BJ (cell line): Measurements from ENCODE around the gene HCN4. TPM values are rescaled to one million over a fixed set of nuclear protein-coding genes. Genes with fewer than 3 reads are reported as not detected.

Experiments used
- CTCF ChIA-PET: fragments of 350-600 bp; formaldehyde crosslinking; extraction: SDS; loops from one replicate; lab custom pipeline; 2021; ENCODE audit warnings: antibody characterized with exemption, inconsistent platforms; lab: Yijun Ruan, JAX
- POLR2A ChIA-PET: fragments of 300-600 bp; sonication (Branson Sonifier 250); formaldehyde crosslinking; extraction: SDS; loops from one replicate; lab custom pipeline; 2021; ENCODE audit warnings: antibody characterized with exemption; lab: Charles Lee
- DNase-seq: peaks from one replicate; pipeline ENCODE4 v3.0.0-alpha.2; 2011; ENCODE audit warnings: low read depth
- H3K27me3 ChIP-seq: 2 replicates; pipeline ENCODE4 v1.6.0; 2011; ENCODE audit warnings: low read length; ENCODE audit not compliant: control insufficient read depth, insufficient read depth
- H3K36me3 ChIP-seq: 2 replicates; pipeline ENCODE4 v1.5.1; 2011; ENCODE audit warnings: low read length; ENCODE audit not compliant: control insufficient read depth, insufficient read depth
- H3K4me3 ChIP-seq: 2 replicates; pipeline ENCODE4 v1.5.1; 2011; ENCODE audit warnings: low read depth, mild to moderate bottlenecking, control low read depth, low read length
- polyA plus RNA-seq: library from polyadenylated mRNA; depleted of rRNA; stranded (reverse); fragments of >200 nt; gene quantifications from 2 replicates; pipeline ENCODE4 v1.2.3, GENCODE V29; 2011
- TF ChIP-seq, protein P1 (sequence below): IDR thresholded peaks from 2 replicates; pipeline ENCODE4 v1.5.1; 2011; ENCODE audit warnings: low read depth, mild to moderate bottlenecking, control low read depth, inconsistent platforms, low read length, moderate library complexity; ENCODE audit not compliant: insufficient read depth

HCN4 gene
- polyA plus RNA-seq, 1 experiment: not detected

DNA sequence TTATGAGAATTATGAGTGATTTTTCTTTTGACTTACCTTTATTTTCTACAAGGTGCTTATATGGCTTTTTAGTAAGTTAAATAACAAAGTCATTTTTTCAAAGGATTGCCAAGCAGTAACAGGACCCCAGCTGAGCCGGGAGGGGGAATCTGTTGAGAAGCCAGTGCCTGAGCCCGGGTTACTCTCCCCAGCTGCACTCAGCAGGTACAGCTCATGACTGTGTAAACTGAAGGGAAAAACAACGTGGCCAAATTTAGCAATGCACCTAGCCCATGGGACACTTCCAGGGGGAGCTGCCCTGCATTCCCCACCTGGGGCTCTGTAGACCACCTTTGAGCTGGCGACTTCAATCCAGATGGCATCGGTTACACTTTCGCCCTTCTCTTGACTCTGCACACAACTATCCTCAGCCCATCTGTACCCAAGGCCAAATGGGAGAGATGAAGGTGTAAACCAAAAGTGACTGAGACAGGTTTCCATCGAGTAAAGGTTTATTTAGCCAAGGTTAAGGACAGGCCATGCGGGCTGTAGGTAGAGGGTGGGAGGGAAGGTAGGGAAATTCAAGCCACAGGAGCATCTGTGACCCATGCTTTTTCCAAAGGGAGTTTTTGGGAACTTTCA, 18.2 kb upstream of the HCN4 start:
- ChIA-PET POLR2A (no interaction called here), CTCF (no interaction called here)
- no peak for DNase-seq
- Histone ChIP-seq H3K4me3 (no peak overlapping the region), H3K36me3 (no peaks in the 10 kb centered on the region), H3K27me3 (no peaks in the 10 kb centered on the region)
- TF ChIP-seq, protein P1, sequence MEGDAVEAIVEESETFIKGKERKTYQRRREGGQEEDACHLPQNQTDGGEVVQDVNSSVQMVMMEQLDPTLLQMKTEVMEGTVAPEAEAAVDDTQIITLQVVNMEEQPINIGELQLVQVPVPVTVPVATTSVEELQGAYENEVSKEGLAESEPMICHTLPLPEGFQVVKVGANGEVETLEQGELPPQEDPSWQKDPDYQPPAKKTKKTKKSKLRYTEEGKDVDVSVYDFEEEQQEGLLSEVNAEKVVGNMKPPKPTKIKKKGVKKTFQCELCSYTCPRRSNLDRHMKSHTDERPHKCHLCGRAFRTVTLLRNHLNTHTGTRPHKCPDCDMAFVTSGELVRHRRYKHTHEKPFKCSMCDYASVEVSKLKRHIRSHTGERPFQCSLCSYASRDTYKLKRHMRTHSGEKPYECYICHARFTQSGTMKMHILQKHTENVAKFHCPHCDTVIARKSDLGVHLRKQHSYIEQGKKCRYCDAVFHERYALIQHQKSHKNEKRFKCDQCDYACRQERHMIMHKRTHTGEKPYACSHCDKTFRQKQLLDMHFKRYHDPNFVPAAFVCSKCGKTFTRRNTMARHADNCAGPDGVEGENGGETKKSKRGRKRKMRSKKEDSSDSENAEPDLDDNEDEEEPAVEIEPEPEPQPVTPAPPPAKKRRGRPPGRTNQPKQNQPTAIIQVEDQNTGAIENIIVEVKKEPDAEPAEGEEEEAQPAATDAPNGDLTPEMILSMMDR: no peak

DNA sequence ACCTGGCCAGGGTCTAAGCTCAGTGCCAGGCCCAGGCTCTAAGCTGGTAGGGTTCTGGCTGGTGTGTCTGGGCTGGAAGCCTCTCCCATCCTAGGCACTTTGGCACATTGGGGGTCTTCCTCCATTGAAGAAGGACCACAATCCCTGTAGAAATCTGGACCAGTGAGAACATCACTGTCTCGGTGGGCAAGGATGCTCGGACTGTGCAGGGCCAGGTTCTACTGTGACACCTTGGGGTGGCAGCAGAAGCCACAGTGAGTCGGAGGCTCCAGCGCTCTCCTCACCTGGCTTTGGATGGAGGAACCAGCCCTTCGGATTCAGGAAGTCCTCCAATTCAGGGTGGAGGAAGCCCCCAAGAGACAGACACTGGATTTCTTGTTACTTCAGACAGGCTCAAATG, 17.5 kb upstream of the HCN4 start:
- Histone ChIP-seq H3K36me3 (no peaks in the 10 kb centered on the region), H3K4me3 (no peak overlapping the region), H3K27me3 (no peaks in the 10 kb centered on the region)
- ChIA-PET POLR2A (no interaction called here), CTCF (no interaction called here)
- TF ChIP-seq, protein P1: no peak
- no peak for DNase-seq

DNA sequence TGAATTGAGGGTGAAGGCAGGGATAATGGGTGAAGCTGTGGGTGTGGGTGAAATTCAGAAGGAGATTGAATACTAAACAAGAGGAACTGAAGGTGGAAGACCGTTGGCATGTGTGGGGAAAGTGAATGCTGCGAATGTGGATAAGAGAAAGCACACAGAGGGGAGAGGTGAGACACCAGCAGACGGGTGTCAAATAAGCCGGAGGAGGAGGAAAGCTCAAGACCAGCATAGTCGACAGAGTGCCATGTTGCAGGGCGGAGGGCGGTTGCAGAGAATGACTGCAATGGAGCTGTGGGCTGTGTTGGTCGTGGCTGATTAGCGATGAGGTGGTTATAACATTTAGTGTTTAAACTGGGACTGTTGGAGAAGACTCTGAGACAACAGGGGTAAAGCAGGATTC, 16.4 kb upstream of the HCN4 start:
- H3K36me3 ChIP-seq: no peaks in the 10 kb centered on the region
- DNase-seq: no peak
- POLR2A ChIA-PET: no interaction called here

DNA sequence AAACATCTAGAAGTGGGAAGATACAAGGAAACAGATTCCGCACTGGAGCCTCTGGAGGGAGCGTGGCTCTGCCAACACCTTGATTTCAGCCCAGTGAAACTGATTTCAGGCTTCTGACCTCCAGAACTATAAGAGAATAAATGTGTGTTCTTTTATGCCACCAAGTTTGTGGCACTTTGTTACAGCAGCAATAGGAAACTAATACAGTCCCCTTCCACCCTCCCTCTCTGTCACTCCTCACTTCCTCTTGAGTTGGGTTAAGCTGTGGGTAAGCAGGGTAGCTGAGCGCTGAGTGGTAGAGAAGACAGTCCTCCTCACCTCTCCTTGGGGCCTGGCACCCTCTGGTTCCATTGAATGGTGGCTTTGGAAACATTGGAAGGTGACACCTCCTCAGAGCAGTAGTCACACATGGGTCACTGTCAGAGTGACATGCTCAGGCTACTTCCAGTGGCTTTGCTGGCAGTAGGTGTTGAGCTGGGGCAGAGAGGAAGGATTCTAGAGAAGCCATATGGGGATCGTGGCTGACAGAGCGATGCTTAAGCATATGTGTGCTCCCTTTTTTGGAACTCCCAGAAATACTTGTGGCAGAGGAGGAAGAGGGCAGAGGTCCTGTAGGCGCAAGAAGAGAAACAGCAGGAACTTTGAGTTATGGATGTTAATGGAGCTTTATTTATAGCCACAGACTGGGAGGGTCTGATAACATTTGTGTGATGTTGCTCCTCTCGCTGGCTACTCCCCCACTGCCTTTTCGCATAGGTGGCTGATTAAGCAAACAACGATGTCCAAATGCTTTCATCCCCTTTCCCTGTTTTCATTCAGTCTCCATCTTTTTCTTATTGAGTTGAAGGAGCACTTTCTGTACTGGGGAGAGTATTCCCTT, 14.8 kb upstream of the HCN4 start:
- ChIA-PET POLR2A (no interaction called here), CTCF (interaction anchor here (1.3 kb wide), 1 partner anchor 14 kb away, joined by 3 read pairs; no protein-coding TSS in a partner anchor)
- TF ChIP-seq, protein P1: no peak
- Histone ChIP-seq H3K27me3 (no peaks in the 10 kb centered on the region), H3K36me3 (no peaks in the 10 kb centered on the region), H3K4me3 (no peak overlapping the region)
- no peak for DNase-seq

More for the DNA sequence above, 16.4 kb upstream of the HCN4 start:
- TF ChIP-seq, protein P1: no peak
- H3K4me3 ChIP-seq: no peak overlapping the region
- H3K27me3 ChIP-seq: no peaks in the 10 kb centered on the region
- CTCF ChIA-PET: no interaction called here

DNA sequence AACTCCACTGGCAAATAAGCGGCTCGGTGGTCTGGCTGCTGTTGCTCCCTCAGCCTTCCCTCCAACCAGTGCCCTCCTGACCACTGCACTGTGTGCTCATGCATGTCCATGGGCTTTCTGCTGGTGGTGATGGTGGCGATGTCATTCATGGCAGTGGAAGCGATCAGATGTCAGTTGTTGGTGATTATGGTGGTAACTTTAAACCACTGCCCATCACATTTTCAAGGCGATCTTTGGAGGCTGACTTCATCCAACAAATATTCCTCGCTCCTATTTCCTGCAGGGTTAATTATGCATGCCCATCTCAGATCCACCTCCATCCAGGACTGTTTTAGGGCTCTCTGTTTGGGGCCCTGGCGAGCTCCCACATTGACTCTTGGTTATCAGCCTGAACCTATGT, 13.4 kb upstream of the HCN4 start:
- Histone ChIP-seq H3K4me3 (no peak overlapping the region), H3K36me3 (no peaks in the 10 kb centered on the region), H3K27me3 (no peaks in the 10 kb centered on the region)
- ChIA-PET POLR2A (no interaction called here), CTCF (no interaction called here)
- no peak for DNase-seq
- TF ChIP-seq, protein P1: no peak
